DMS 273 (cell line): Measurements from ENCODE around the gene SAYSD1.
"Not testable (repeated sequence)": the region's sequence is repeated elsewhere in the genome, so short reads cannot be mapped to it uniquely, and the experiment has no call there.

Experiments
- DNase-seq: peaks from one replicate; lab custom pipeline; 2025; ENCODE audit not compliant: unreplicated experiment; lab: John Stamatoyannopoulos, UW

The SAYSD1 gene, protein sequence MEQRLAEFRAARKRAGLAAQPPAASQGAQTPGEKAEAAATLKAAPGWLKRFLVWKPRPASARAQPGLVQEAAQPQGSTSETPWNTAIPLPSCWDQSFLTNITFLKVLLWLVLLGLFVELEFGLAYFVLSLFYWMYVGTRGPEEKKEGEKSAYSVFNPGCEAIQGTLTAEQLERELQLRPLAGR

GRCh38 chr6:39114704-39115599, at the start of gene SAYSD1:
TSS of gene SAYSD1 (minus strand) at chr6:39115186. CDS start at chr6:39115089, 97 bp downstream.
- peak; percentile 98 for DNase-seq

DNA sequence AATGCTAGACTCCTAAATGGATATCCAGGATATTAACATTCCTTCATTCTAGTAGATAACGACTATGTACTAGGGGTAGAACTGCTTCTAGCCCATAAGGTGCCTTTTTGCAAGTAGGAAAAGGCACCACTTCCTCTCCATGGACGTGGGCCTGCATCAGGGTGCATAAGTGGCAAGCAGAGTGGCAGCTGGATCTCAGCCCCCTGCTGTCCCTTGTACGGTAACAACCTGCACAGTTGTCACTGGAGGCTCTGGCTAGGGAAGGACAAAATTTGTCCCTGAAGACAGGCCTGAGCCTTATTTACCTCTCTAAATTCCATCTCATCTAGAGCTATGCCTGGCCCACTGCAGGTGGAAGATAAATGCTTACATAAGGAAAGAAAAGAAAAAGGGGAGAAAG, 42.5 kb upstream of the SAYSD1 start:
- no peak for DNase-seq

DNA sequence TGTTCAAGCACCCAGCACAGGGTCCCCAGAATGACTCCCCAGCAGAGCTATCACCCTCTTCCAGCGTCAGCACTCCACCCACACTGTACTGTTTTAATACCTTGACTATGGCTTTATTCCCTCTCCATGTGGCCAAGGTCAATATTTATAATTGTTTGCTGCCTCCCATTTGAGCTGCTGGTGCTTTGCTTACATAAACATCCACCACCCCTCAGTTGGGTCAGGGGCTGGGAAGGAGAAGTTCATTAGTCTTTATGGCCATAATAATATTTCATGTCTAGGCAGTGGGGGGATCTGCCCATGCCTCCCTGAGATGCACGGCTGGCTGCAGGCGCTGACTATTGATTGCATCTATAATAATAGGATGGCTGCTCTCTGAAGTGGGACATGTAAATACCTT, 41.8 kb upstream of the SAYSD1 start:
- DNase-seq, result no peak

DNA sequence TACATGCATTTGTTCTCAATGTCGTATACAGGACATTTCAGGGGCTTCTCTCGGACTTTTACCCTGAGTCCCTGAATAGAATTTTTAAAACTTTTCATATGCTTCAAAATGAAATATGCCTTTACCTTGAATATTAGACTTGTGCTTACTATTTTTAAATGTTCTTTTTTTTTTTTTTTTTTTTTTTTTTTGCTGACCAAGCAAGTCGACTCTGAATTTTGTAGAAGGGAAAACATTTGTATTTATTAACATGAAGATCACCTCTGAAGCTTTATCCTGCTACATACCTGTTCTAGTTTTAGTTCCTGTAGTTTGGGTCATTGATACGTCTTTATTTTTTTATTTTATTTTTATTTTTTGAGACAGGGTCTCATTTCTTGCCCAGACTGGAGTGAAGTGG, 39.7 kb upstream of the SAYSD1 start:
- DNase-seq, result no peak

DNA sequence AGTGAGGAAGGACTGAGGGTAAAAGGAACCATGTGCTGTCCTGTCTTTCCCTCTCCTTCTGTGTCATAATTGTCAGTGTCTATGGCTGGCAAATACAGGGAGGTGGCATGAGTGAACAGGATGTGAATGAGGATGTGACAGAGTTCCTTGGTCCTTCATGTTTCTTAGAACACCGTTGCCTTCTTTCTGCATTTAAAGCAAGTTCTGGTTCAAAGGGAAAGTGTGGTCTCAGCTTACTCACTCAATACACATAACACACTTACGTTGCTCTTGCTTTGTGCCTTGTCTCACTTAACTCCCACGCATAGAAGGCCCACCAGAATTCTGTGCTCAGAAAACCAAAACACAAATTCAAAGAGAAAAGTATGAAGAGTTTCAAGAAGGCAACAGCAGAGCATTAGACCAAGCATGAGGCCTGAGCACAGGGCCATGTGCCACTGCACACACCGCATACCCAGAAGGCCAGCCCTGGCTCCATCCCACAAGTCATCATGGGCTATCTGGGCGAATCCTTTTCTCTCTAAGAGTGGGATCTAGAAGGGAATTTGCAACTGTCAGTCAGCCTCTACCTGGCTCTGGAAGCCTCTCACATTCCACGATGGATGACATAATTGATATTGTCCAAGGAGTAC, 38.9 kb upstream of the SAYSD1 start:
- DNase-seq, result no peak

DNA sequence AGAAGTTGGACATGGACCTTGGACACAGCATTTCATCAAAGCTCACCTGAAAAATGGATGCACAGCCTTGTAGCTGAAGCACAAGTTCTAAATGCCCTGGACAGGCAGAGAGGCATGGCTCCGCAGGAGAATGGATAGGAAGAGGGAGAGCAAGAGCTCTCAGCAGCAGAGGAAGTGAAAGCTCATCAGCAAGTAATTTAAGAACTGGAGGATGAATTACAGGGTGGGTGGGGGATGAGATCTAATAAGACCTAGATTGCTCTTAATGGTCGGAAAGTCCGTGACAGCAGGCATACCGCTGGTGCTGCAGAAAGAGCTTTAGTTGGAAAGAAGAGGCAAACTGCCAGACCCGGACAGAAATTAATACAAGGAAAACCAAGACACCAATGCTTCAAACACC, 37.3 kb upstream of the SAYSD1 start:
- peak; percentile 11 for DNase-seq

GRCh38 chr6:39151211-39151610, 36.2 kb upstream of the SAYSD1 start:
- DNase-seq, result no peak

DNA sequence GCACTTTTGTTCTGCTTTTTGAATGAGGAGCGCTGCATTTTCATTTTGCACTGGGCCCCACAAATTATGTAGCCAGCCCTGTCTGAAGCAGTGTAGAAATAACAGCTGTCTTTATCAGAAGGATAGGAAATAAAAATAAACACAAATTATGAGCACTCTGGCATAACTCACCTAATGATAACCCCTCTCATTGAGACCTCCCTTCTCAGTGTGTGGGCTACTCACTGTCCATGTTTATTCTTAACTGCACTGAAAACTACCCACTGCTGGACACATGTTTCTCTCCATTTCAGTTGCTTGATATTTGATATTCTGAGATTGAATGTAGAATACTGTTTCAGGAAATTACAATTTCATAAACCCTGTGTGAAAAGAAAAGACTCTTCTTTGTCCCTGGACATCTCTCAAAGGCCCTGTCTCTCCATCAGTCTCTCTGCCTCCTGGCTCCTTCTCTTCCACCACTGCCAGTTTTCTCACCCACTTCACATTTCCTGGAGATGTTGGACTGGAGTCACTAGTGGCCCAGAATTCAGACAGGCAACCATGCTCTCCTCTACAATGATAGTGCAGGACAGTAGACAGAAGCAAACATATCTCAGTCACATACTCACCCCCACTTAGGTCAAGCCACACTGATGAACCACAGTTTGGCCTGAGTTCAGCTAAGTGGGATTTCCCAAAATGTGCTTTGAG, 29.6 kb upstream of the SAYSD1 start:
- DNase-seq, result no peak

DNA sequence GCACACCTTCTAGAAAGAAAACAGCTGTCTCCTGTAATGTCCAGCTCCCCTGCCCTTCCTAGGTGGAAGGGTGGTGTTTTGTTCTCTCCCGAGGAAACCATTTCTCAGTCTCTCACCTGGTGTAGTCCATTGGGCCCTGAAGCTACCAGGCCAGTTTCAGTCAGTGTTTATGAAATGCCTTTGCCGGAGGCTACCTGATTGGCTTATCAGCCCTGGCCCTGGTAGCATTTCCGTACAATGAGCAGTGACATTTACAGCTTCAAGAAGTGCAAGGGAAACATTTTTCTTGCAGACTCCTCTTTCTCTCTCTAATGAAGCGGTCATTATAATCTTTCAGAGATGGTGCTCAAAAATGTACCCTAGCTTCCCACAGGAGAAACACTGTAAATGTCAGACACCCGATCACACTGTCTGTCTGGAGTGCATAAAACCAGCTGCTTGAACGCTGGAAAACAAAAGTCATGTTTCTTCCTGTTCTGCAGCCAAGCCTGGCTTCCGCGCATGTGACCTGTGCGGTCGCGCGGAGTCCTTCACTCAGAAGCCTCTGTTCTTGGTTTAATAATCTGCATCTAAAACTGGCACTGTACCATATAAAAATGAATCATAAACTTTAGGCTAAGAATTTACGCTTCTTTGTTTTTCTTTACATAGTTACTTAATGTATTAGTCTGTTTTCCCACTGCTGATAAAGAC, 28.4 kb upstream of the SAYSD1 start:
- no peak for DNase-seq

GRCh38 chr6:39140556-39141167, 25.7 kb upstream of the SAYSD1 start:
- DNase-seq, result no peak

GRCh38 chr6:39137245-39137644, 22.3 kb upstream of the SAYSD1 start:
- peak; percentile 49 for DNase-seq

GRCh38 chr6:39136207-39136606, 21.2 kb upstream of the SAYSD1 start:
- not testable (repeated sequence) for DNase-seq

DNA sequence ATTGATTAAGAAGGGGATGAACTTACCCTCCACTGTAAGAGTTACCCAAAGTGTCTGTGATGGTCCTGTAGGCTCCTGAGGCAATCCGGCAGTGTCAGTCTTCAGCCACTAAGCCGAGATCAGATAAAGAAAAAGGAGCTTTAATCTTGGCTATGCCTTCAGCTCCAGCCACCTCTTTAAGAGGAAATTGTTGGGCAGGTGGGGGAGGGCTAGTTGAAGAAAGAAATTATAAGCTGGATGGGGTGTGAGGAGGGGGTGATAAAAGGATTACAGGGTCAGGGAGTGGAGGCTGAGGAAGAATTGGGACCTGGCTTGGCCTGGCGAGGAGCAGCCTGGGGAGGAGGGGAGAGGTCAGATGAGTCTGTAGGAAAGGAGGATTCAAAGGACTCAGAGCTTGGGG, 19.8 kb upstream of the SAYSD1 start:
- not testable (repeated sequence) for DNase-seq

GRCh38 chr6:39130691-39131090, 15.7 kb upstream of the SAYSD1 start:
- no peak for DNase-seq

DNA sequence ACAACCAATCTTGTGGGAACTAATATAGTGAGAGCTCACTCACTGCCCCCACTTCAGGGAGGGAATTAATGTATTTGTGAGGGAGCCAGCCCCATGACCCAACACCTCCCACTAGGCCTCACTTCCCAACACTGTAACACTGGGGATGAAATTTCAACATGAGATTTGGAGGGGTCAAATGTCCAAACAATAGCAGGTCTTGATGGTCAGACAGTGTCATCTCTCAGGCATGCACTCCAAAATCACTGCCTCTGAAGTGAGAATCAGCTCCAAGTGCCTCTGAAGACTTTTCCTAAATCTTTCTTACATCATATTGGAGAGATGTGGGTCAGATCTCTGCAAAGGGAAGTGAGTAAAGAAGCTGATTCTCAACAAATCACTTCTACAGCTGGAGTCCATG, 13.8 kb upstream of the SAYSD1 start:
- no peak for DNase-seq

GRCh38 chr6:39128106-39128505, 13.1 kb upstream of the SAYSD1 start:
- DNase-seq, result no peak

DNA sequence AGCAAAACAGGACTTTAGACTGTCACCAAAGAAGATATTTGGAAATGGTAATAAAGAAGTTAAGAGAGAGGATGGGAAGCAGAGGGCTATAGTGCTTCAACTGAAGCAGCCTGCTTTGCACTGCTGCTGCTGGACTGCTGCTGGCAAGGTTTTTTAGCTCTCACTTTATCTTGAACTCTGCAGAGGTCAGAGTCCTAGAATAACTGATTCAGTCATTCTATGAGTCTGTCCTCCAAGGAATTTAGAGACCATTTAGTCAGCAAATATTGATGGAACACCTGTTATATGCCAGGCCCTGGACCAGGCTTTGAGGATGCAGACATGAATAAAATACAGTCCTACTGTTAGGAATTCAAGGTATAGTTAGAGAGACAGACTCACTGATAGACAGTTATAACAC, 9.1 kb upstream of the SAYSD1 start:
- DNase-seq, result no peak

DNA sequence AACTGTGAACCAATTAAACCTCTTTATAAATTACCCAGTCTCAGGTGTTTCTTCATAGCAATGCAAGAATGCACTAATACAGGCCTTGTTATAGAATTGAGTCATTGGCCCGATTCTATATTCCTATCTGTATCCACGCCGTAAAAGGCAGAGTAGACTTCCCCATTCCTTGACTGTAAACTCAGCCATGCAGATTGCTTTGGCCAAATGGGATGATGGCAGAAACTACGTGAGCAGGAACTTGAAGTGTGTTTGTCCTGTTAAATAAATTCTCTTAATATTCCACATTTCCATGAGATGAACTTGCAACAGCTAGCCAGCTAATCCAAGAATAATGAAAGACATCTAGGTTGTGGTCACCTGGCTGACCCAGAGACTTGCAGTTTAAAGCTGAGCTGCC, 3.9 kb upstream of the SAYSD1 start:
- DNase-seq, result no peak

DNA sequence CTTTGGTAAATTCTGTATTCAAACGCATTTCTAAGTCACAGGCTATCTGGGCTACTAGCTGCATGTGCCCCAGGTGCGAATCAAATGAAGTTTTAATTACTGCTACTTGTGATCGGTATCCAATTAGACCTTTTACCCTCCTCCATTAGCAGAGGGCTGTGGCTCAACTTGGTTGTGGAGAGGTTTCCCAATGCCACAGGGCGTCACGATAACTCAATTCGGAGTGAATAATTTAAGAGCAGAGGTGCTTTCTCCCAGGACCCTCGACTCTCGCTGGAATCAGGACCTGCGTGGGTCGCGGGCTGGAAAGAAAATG, 640 bp downstream of the SAYSD1 start:
- no peak for DNase-seq

DNA sequence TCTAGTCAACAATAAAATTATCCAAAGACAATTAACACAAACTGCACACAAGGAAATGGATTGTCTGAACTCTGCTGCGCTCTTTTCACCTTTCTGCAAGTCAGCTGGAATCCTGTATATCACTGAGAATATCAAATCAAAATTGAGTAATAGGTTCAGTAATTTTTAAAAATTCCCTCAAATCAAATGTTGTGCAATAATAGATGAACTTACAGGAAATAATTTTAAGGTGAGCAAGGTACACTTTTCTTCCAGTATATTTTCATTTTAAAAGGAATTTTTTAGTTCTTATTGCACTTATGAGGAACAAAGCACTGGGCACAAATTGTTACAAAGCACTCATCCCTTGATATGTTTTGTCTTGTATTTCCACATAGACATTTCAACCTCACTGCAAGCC, 1.2 kb downstream of the SAYSD1 start:
- no peak for DNase-seq

DNA sequence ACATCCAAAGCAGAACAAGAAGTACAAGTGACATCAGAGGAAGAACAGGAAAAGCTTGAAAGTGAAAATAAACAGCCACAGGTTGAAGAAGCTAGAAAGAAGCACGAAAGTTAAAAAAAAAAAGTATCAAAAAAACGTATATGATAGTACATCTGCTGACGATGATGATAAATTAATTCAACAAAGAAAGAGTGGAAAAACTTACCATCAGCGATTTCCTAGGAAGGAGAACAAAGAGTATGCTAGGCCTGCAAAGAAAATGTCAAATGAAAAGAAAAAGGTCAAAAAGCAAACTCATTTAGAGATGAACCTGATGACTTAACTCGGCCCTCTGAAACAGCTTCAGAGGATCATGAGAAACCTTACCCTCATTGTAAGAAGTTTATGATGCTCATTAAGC, 3.7 kb downstream of the SAYSD1 start:
- DNase-seq, result no peak
